GM18873 (cell line): ENCODE results near the gene EYA2.

Experiments used
- ATAC-seq: cut with Tn5 transposase; IDR thresholded peaks from one replicate; pipeline ENCODE4 v1.9.1; 2021; ENCODE audit warnings: mild to moderate bottlenecking, moderate library complexity, moderate number of reproducible peaks; ENCODE audit not compliant: unreplicated experiment, low FRiP score

The EYA2 gene

DNA sequence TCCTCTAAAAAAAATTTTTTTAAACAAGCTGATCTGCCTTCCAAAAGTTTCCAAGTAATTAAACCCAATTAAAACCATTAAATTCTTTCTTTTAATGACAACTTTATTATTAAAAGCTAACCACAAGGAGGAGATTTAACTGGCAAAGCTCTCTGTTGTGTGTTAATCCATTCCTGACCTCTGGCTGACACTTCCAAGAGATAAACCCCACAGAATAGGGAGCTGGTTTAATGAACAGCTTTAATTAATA, 230.8 kb downstream of the EYA2 start:
- ATAC-seq, result no peak

- no peak for ATAC-seq
These were observed 231.3 kb downstream of the EYA2 start for GRCh38 chr20:47125758-47126591.

DNA sequence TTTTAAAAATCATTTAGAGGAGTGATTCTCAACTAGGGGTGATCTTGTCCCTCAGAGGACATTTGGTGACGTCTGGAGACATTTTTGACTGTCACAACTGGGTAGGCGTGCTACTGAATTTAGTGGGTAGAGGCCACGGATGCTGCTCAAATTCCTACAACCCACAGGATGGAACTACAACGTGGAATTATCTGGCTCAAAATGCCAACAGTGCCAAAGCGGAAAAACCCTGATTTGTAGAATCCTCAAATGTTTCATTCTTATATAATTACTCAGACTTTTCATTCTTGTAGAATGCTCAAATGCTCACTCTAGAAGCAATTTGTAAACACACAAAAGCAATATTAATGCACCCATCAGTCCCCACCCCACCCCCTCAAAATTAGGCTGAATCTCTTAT, 232.1 kb downstream of the EYA2 start:
- ATAC-seq, result no peak

GRCh38 chr20:47127546-47127945, 232.9 kb downstream of the EYA2 start:
- ATAC-seq, result no peak

DNA sequence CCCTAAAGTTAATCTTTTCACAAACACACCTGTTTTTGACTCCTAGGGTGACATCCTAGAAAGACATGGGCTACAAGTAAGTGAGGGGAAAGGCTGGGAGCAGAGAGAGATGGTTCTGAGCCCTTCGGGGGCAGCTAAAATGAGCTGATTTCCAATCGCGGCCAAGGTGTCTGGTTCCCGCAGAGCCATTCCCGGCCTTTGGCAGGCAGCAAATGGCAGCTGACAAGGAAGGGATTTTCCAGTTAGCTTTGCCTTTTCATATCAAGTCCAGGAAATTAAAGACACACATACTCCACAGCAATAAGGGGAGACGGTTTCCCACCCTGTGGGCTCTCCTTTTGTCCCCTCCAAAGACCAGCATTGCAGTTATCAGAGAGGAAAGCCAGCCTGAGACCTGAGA, 233.4 kb downstream of the EYA2 start:
- no peak for ATAC-seq

DNA sequence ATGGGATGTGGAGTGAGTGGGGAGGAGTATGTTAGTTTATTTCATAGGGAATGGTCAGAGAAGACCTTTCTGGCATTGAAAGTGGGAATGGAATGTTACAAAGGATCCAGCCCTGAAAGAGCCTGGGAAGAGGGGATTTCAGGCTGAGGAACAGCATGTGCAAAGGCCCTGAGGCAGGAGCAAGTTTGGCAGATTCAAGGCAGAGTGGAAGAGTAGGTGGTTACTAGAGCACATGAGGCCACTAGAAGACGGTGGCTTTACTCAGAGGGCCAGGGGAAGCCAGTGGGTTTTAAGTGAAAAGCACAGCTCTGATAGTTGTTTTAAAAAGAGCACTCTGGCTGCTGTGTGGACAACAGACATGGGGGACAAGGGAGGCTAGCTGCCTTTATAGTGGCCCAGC, 234.7 kb downstream of the EYA2 start:
- no peak for ATAC-seq

DNA sequence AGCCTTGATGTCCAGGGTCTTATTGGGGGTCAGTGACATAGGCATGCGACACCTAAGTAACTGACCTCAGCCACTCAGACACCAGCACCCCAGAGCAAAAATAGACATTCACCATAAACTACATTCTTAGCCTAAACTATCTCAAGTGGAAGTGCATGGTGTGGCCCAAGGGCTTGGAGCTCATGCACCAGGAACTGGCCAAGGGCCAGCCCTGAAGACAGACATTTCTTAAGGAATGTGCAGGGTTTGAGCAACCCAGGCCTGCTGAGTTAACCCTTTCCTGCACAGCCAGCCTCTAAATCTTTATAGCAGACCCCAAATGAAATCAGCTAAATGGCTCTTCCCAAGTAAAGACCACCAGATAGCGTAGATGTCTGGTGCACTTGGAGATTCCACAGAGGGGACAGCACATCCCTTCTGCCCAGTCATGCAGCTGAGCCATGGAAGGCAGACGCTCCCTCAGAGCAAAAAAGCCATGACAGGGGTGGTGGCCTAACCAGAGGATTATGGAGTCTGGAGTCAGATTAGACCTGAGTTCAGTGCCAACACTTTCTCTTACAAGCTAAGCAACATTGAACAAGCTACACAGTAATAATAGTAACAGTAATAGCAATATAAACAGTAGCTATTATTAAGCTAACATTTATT, 239.3 kb downstream of the EYA2 start:
- ATAC-seq, result no peak

DNA sequence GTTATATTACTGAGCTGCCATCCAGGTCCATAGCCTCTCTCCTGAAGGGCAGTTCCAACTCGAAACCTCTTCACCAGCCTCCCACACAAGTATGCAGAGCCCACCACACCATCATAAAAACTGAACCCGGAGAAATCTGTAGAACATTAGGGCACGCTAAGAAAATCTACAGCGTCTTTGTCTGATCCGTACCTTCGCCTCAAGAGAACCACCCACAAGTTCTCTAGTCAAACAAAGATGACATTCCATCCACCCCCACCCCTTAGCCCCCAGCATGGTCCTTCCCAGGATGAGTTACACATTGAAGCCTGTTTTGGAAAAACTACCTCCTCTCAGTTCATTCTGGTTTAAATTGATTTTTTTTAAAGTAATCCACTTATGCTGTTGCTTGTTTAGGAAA, 242.1 kb downstream of the EYA2 start:
- ATAC-seq, result no peak

GRCh38 chr20:47137231-47137870, 242.7 kb downstream of the EYA2 start:
- no peak for ATAC-seq

- no peak for ATAC-seq
These were observed 245.4 kb downstream of the EYA2 start for GRCh38 chr20:47139934-47140535.

GRCh38 chr20:47141350-47141921, 246.8 kb downstream of the EYA2 start:
- no peak for ATAC-seq

DNA sequence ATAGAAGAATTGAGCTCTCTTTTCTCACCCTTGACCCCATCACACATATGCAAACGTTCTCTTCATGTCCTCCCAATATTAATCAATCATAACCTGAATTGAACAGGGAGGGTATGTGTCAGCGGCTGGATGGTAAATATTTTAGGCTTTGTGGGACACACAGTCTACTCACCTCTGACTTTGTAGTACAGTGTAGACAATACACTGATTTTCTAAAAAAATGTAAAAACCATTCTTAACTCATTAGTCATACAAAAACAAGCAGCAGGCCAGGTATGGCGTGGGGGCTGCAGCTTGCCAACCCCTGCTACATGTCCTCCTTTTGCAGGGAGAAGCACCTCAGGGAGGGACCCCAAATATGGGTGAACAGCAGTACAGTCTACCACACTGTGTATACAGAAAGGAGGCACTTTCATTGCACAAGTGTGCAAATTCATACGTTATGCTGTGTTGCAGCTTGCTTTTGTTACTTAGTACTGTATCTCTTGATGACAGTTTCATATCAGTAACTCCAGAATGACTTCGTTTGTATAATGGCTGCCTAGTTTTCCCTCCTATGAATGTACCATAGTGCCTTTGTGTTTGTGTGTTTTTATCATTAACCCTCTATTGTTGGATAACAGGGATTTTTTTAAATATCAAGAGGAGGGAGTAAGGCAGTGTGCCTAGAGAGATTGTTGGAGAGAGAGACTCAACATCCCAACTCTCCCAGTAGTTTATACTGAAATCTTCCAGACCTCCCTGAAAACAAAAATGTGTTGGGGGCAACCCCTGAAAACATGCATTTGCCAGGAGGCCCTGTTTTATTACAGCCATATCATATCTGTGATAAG, 247.5 kb downstream of the EYA2 start:
- no peak for ATAC-seq

GRCh38 chr20:47142774-47143170, 248.1 kb downstream of the EYA2 start:
- no peak for ATAC-seq

DNA sequence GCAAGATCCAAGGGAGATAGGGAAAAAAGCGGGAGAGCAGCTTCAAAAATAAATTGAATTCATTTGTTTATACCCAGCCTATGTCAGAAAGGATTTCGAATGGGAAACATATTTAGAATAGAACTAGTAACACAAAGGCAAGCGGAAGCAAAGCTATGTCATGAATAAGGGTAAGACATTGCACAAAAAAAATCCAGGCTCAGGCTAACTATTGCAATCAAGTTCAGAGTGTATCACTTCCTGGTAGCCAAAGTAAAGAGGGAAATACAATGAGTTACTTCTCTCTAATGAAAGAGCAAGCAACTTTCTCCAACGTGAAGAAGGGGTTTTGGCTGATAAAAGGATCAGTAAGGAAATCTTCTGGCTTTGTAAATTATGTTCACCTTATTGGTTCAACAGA, 249.0 kb downstream of the EYA2 start:
- no peak for ATAC-seq

DNA sequence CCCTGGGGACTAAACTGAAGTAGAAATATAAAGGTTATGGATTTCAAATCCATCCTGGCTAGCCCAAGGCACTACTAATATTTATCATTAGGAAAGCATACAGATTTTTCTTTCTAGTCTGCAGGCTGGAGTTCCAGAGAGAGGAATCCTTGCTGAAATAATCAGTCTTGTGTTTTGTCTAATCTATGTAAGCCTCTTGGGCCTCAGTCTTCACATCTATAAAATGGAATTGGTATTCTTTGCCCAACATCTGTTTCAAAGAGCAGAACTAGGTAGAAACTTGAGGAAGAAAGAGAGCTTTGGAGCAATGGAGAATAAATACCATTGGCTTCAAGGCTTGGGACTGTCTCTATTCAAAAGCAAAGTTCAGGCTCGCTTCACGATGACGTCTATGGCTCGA, 249.8 kb downstream of the EYA2 start:
- ATAC-seq, result no peak

DNA sequence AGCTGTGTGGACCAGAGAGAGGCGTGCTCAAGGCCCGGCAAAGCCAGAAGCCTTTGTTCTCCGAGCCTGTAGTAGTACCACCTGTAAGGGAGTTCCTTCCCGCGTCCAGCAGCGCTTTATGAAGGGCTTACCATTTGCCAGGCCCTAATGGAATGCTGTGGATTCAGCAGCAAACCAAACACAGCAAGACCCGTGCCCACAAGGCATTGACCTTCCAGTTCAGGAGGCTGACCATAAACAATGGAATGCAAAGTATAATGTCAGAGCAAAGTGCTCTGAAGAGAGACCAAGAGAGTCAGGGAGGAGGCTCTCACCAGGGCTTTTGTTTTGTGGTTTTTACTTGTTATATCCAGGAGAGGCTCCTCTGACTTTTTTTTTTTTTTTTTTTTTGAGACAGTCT, 252.0 kb downstream of the EYA2 start:
- no peak for ATAC-seq

- ATAC-seq, result no peak
These were observed 253.4 kb downstream of the EYA2 start for GRCh38 chr20:47148059-47148458.

GRCh38 chr20:47149939-47150338, 255.3 kb downstream of the EYA2 start:
- no peak for ATAC-seq

DNA sequence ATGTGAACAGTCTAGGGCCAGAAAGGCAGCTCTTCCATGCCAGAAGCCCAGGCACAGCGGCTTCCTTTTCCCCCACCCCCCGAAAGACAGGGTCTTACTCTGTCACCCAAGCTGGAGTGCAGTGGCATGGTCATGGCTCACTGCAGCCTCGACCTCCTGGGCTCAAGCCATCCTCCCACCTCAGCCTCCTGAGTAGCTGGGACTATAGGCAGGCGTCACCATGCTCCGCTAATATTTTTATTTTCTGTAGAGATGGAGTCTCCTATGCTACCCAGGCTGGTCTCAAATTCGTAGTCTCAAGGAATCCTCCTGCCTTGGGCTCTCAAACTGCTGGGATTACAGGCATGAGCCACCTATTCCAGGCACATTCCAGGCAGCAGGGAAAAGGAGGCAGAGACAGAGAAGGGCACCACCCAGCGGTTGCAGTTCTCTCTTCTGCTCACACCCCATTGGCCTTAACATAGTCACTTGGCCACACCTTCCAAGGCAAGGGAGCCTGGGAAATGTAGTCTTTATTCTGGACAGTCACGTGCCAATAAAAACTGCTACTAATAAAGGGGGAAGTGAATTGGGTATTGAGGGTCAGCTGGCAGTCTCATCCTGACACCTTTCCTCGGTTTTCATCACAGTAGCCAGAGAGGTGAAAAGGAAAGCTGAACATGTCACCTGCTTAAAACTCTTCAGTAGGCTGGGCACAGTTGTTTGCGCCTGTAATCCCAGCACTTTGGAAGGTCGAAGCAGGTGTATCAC, 255.9 kb downstream of the EYA2 start:
- no peak for ATAC-seq

- no peak for ATAC-seq
These were observed 257.4 kb downstream of the EYA2 start for GRCh38 chr20:47152068-47152467.
